HEK293 (cell line): ENCODE measurements around the gene ENAH.
"Not testable (repeated sequence)": the region's sequence is repeated elsewhere in the genome, so short reads cannot be mapped to it uniquely, and the experiment has no call there.

Experiments
- CTCF ChIA-PET: fragments of 350-600 bp; formaldehyde crosslinking; extraction: SDS; loops from one replicate; lab custom pipeline; 2021; ENCODE audit warnings: antibody characterized with exemption; lab: Yijun Ruan, JAX
- POLR2A ChIA-PET: fragments of 300-600 bp; formaldehyde crosslinking; extraction: SDS; loops from one replicate; lab custom pipeline; 2020; ENCODE audit warnings: antibody characterized with exemption, inconsistent platforms; lab: Yijun Ruan, JAX
- H3K27ac ChIP-seq: fragments of 200-500 bp; sonication (Bioruptor generic); 2 replicates; pipeline ENCODE4 v1.5.1; 2014; ENCODE audit warnings: low read depth, low read length, control low read depth, inconsistent platforms; ENCODE audit errors: extremely low read depth
- H3K36me3 ChIP-seq, 2 experiments: fragments of 200-500 bp in 1 of 2; sonication (Bioruptor generic) in 1 of 2; 1 replicate in 1 of 2; 2 replicates in 1 of 2; pipeline ENCODE4 v1.5.1; 2014 to 2017; ENCODE audit warnings: inconsistent platforms in 2 of 2, low read length in 2 of 2; ENCODE audit not compliant: control insufficient read depth in 2 of 2, insufficient read depth in 1 of 2
- H3K4me1 ChIP-seq: fragments of 200-500 bp; sonication (Bioruptor generic); 2 replicates; pipeline ENCODE4 v1.5.1; 2014; ENCODE audit warnings: mild to moderate bottlenecking, low read length, inconsistent platforms; ENCODE audit not compliant: control insufficient read depth, insufficient read depth
- H3K4me3 ChIP-seq: 2 replicates; pipeline ENCODE4 v1.5.1; 2011; ENCODE audit warnings: low read depth, mild to moderate bottlenecking, control low read depth, low read length, moderate library complexity
- H3K9me3 ChIP-seq: fragments of 200-500 bp; sonication (Bioruptor generic); 2 replicates; pipeline ENCODE4 v1.5.1; 2014; ENCODE audit warnings: low read depth, low read length, inconsistent platforms; ENCODE audit not compliant: control insufficient read depth, insufficient read depth
- BCL11A ChIP-seq: fragments of 450-650 bp; formaldehyde crosslinking; IDR thresholded peaks from 2 replicates; pipeline ENCODE4 v1.5.1; 2016; ENCODE audit warnings: low read depth, missing biosample characterization, missing genetic modification characterization
- GFI1B ChIP-seq: fragments of 450-650 bp; formaldehyde crosslinking; IDR thresholded peaks from 2 replicates; pipeline ENCODE4 v1.5.1; 2016; ENCODE audit warnings: missing biosample characterization, missing genetic modification characterization
- GLIS1 ChIP-seq: fragments of 450-650 bp; formaldehyde crosslinking; IDR thresholded peaks from 2 replicates; pipeline ENCODE4 v1.5.1; 2016; ENCODE audit warnings: missing biosample characterization, missing genetic modification characterization
- GLIS2 ChIP-seq: fragments of 450-650 bp; formaldehyde crosslinking; IDR thresholded peaks from 2 replicates; pipeline ENCODE4 v1.5.1; 2016; ENCODE audit warnings: missing biosample characterization, missing genetic modification characterization
- KLF7 ChIP-seq: fragments of 450-650 bp; formaldehyde crosslinking; IDR thresholded peaks from 2 replicates; pipeline ENCODE4 v1.5.1; 2016; ENCODE audit warnings: missing biosample characterization, missing genetic modification characterization, borderline replicate concordance
- KLF9 ChIP-seq: fragments of 450-650 bp; formaldehyde crosslinking; IDR thresholded peaks from 2 replicates; pipeline ENCODE4 v1.5.1; 2016; ENCODE audit warnings: missing biosample characterization, missing genetic modification characterization, low read depth
- PRDM6 ChIP-seq: fragments of 450-650 bp; formaldehyde crosslinking; IDR thresholded peaks from 2 replicates; pipeline ENCODE4 v1.5.1; 2017; ENCODE audit warnings: missing biosample characterization, missing genetic modification characterization
- SCRT2 ChIP-seq: fragments of 450-650 bp; formaldehyde crosslinking; IDR thresholded peaks from 2 replicates; pipeline ENCODE4 v1.5.1; 2016; ENCODE audit warnings: missing biosample characterization, missing genetic modification characterization
- WT1 ChIP-seq: fragments of 450-650 bp; formaldehyde crosslinking; IDR thresholded peaks from 2 replicates; pipeline ENCODE4 v1.5.1; 2016; ENCODE audit warnings: missing biosample characterization, missing genetic modification characterization
- YY2 ChIP-seq: fragments of 450-650 bp; formaldehyde crosslinking; IDR thresholded peaks from 2 replicates; pipeline ENCODE4 v1.5.1; 2016; ENCODE audit warnings: missing biosample characterization, missing genetic modification characterization
- ZBTB8A ChIP-seq: fragments of 450-650 bp; formaldehyde crosslinking; IDR thresholded peaks from 2 replicates; pipeline ENCODE4 v1.5.1; 2016; ENCODE audit warnings: missing biosample characterization, missing genetic modification characterization
- ZIC2 ChIP-seq: fragments of 450-650 bp; formaldehyde crosslinking; IDR thresholded peaks from 2 replicates; pipeline ENCODE4 v1.5.1; 2016; ENCODE audit warnings: missing biosample characterization, missing genetic modification characterization
- ZNF112 ChIP-seq: fragments of 450-650 bp; formaldehyde crosslinking; IDR thresholded peaks from 2 replicates; pipeline ENCODE4 v1.5.0; 2017; ENCODE audit warnings: missing biosample characterization, missing genetic modification characterization
- ZNF558 ChIP-seq: fragments of 450-650 bp; formaldehyde crosslinking; IDR thresholded peaks from 2 replicates; pipeline ENCODE4 v1.5.1; 2016; ENCODE audit warnings: missing biosample characterization, missing genetic modification characterization
- ZNF707 ChIP-seq: fragments of 450-650 bp; formaldehyde crosslinking; IDR thresholded peaks from 2 replicates; pipeline ENCODE4 v1.5.1; 2016; ENCODE audit warnings: missing biosample characterization, missing genetic modification characterization
- ZNF830 ChIP-seq: fragments of 450-650 bp; IDR thresholded peaks from 2 replicates; pipeline ENCODE4 v1.5.0; 2018; ENCODE audit warnings: missing biosample characterization, missing genetic modification characterization, low read depth, mild to moderate bottlenecking, moderate library complexity
- ZNF843 ChIP-seq: fragments of 450-650 bp; formaldehyde crosslinking; IDR thresholded peaks from 2 replicates; pipeline ENCODE4 v1.5.1; 2016; ENCODE audit warnings: missing biosample characterization, missing genetic modification characterization
- ZSCAN16 ChIP-seq: fragments of 450-650 bp; formaldehyde crosslinking; IDR thresholded peaks from 2 replicates; pipeline ENCODE4 v1.5.1; 2016; ENCODE audit warnings: missing biosample characterization, missing genetic modification characterization
- TF ChIP-seq, protein P1 (sequence below): fragments of 450-650 bp; formaldehyde crosslinking; IDR thresholded peaks from 2 replicates; pipeline ENCODE4 v1.5.1; 2016; ENCODE audit warnings: missing biosample characterization, missing genetic modification characterization
- TF ChIP-seq, protein P2 (sequence below): sonication (generic); formaldehyde crosslinking; IDR thresholded peaks from 2 replicates; pipeline ENCODE4 v1.8.1; 2022; ENCODE audit warnings: mild to moderate bottlenecking, moderate library complexity, missing genetic modification reagents

ENAH gene

DNA sequence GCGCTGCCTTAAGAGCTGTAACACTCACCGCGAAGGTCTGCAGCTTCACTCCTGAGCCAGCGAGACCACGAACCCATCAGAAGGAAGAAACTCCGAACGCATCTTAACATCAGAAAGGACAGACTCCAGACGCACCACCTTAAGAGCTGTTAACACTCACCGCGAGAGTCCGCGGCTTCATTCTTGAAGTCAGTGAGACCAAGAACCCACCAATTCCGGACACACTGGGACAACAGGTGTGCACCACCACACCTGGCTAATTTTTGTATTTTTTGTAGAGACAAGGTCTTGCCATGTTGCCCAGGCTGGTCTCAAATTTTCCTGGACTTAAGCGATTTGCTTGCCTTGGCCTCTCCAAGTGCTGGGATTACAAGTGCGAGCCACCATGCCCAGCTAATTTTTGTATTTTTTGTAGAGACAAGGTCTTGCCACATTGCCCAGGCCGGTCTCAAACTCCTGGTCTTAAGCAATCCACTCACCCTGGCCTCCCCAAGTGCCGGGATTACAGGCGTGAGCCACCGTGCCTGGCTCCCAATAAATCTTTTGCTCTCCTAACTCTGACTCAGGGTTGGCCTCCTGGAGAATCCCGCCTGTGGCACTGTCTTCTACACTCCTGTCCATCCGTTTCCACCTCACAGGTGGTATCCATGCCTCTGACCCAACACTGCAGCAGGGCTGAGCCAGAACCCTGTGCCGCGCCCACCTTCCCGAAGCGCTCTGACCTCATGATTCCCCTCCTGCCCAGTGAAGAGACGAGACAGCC, 179.1 kb downstream of the ENAH start:
- CTCF ChIA-PET, result interaction anchor here (0.7 to 23.4 kb wide), 69 partner anchors 8 to 1665 kb away, joined by 3 to 567 read pairs (median 6); partner anchors contain the start of genes EPHX1, LBR, LEFTY1 and PYCR2
- POLR2A ChIA-PET, result interaction anchor here (0.8 to 1.3 kb wide), 5 partner anchors 8 to 526 kb away, joined by 3 to 4 read pairs (median 4); partner anchors contain the start of gene SDE2

DNA sequence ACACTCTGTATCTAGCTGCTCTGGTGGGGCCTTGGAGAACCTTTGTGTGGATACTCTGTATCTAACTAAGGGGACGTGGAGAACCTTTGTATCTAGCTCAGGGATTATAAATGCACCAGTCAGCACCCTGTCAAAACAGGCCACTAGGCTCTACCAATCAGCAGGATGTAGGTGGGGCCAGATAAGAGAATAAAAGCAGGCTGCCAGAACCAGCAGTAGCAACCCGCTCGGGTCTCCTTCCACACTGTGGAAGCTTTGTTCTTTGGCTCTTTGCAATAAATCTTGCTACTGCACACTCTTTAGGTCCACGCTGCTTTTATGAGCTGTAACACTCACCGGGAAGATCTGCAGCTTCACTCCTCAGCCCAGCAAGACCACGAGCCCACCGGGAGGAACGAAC, 179.7 kb downstream of the ENAH start:
- not testable (repeated sequence) for H3K4me1 ChIP-seq, H3K27ac ChIP-seq, H3K36me3 ChIP-seq
- 0 out of 2 replicates have a peak, but pooled peaks have one; percentile 19 for TF ChIP-seq ZIC2 (tag by site-specific recombination)
- TF ChIP-seq, all 188 proteins: peak for 1; not testable (repeated sequence) for 187
- CTCF ChIA-PET, result interaction anchor here (0.7 to 23.4 kb wide), 16 partner anchors 9 to 1664 kb away, joined by 3 to 567 read pairs (median 4); partner anchors contain the start of gene SRP9
- H3K4me3 ChIP-seq, H3K9me3 ChIP-seq: not testable (repeated sequence)
- POLR2A ChIA-PET, result interaction anchor here (0.8 to 1.3 kb wide), 2 partner anchors 8 to 526 kb away, joined by 3 to 4 read pairs; partner anchors contain the start of gene SDE2

More for the DNA sequence above, 179.1 kb downstream of the ENAH start:
- not testable (repeated sequence) for H3K27ac ChIP-seq, H3K9me3 ChIP-seq, H3K36me3 ChIP-seq, H3K4me3 ChIP-seq, H3K4me1 ChIP-seq
- peak; percentile 58 for TF ChIP-seq SCRT2 (tag by site-specific recombination)

DNA sequence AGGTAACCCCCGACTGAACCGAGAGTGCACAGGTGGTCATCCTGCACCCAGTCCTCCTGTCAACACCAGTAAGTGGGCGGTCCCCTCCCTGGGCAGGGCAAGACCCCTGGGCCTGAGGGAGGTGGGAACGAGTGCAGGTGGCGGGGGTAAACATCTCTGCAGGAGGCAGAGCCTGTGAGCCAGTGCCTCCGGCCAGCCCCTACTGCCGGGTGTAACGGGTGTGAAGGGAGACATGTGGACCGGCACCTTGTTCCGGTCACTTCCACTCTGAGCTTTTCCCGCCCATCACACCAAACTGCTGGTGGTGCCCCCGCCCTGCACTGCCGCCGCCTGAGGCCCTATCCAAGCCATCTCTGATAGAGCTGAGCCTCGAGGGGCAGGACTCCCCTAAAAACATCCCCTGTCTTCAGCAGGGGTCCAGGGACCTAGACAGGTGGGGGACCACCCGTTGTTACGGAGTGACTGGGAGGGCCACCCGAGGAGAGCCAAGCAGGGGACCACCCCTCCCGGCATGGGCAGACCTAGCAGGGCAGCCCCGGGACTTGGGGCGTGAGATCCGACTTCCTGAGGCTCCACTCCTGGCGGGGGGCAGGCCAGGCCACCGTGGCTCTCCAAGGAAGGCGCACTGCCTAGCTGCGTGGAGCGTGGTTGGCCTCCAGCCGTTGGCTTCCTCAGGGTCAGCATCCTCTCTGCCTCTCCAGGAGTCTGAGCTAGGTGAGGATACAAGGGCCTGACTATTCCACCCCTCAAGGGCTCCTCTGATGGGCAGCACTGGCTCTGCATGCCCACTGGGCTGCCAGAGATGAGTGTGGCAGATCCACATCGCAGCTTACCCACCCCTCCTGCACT, 181.2 kb downstream of the ENAH start:
- TF ChIP-seq ZBTB8A (tag by site-specific recombination) (no peak), GLIS1 (tag by site-specific recombination) (peak; percentile 28), ZNF843 (no peak), ZIC2 (tag by site-specific recombination) (peak; percentile 85), GLIS2 (tag by site-specific recombination) (peak; percentile 52)
- no peaks in the 10 kb centered on the region for H3K36me3 ChIP-seq
- no peak overlapping the region for H3K27ac ChIP-seq
- H3K4me1 ChIP-seq, result no peaks in the 10 kb centered on the region
- ChIA-PET POLR2A (no interaction called here), CTCF (interaction anchor here (0.6 to 23.4 kb wide), 9 partner anchors 9 to 516 kb away, joined by 3 to 567 read pairs (median 12); partner anchors contain the start of gene SRP9)
- no peak overlapping the region for H3K4me3 ChIP-seq
- no peaks in the 10 kb centered on the region for H3K9me3 ChIP-seq

DNA sequence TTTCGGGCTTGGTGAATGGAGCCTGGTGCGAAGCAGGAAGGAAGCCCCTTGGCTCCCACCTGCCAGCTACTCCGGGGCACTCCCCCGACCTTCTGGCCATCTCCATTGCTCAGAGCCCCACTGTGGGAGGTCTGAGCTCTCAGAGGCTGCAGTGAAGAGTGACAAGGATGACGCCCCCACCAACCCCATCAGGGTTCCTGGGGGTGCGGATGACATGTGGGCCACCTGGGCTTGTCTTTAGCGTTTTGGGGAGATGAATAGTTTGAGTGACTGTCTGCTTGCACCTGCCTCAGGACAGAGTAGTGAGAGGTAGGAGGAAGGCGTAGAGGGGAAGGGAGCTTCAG, 181.8 kb downstream of the ENAH start:
- CTCF ChIA-PET, result interaction anchor here (0.6 to 23.4 kb wide), 7 partner anchors 11 to 516 kb away, joined by 3 to 567 read pairs (median 12); partner anchors contain the start of gene SRP9
- POLR2A ChIA-PET, result no interaction called here
- no peaks in the 10 kb centered on the region for H3K9me3 ChIP-seq
- TF ChIP-seq ZNF830 (tag by site-specific recombination), result no peak
- no peak for TF ChIP-seq ZSCAN16 (tag by site-specific recombination)
- TF ChIP-seq, protein P1, sequence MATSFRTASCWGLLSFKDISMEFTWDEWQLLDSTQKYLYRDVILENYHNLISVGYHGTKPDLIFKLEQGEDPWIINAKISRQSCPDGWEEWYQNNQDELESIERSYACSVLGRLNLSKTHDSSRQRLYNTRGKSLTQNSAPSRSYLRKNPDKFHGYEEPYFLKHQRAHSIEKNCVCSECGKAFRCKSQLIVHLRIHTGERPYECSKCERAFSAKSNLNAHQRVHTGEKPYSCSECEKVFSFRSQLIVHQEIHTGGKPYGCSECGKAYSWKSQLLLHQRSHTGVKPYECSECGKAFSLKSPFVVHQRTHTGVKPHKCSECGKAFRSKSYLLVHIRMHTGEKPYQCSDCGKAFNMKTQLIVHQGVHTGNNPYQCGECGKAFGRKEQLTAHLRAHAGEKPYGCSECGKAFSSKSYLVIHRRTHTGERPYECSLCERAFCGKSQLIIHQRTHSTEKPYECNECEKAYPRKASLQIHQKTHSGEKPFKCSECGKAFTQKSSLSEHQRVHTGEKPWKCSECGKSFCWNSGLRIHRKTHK (tag by site-specific recombination), result no peak
- TF ChIP-seq YY2 (tag by site-specific recombination), result no peak
- TF ChIP-seq ZNF112 (tag by site-specific recombination), result no peak
- no peak for TF ChIP-seq KLF9 (tag by site-specific recombination)
- no peak for TF ChIP-seq GFI1B (tag by site-specific recombination)
- TF ChIP-seq BCL11A (tag by site-specific recombination), result no peak
- no peak for TF ChIP-seq ZNF707
- no peak for TF ChIP-seq ZNF558 (tag by site-specific recombination)
- TF ChIP-seq KLF7 (tag by site-specific recombination), result no peak
- TF ChIP-seq WT1 (tag by site-specific recombination), result no peak
- no peak for TF ChIP-seq PRDM6 (tag by site-specific recombination)
- TF ChIP-seq, protein P2, sequence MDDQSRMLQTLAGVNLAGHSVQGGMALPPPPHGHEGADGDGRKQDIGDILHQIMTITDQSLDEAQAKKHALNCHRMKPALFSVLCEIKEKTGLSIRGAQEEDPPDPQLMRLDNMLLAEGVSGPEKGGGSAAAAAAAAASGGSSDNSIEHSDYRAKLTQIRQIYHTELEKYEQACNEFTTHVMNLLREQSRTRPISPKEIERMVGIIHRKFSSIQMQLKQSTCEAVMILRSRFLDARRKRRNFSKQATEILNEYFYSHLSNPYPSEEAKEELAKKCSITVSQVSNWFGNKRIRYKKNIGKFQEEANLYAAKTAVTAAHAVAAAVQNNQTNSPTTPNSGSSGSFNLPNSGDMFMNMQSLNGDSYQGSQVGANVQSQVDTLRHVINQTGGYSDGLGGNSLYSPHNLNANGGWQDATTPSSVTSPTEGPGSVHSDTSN (CRISPR knock-in tag), result no peak
- no peak overlapping the region for H3K4me3 ChIP-seq
- H3K27ac ChIP-seq, result no peak overlapping the region
- no peaks in the 10 kb centered on the region for H3K36me3 ChIP-seq
- H3K4me1 ChIP-seq, result no peaks in the 10 kb centered on the region
